HG02870 (cell line): ENCODE measurements around the gene APLF.
"Not testable (repeated sequence)": the region's sequence is repeated elsewhere in the genome, so short reads cannot be mapped to it uniquely, and the experiment has no call there.

Experiments
- ATAC-seq: cut with Tn5 transposase; IDR thresholded peaks from one replicate; pipeline ENCODE4 v1.9.1; 2021; ENCODE audit warnings: mild to moderate bottlenecking, moderate library complexity; ENCODE audit not compliant: unreplicated experiment

APLF gene

GRCh38 chr2:68526943-68527342 lies 59.6 kb downstream of the APLF start:
- not testable (repeated sequence) for ATAC-seq

- not testable (repeated sequence) for ATAC-seq
Measured at GRCh38 chr2:68527343-68528081, 60.1 kb downstream of the APLF start.

GRCh38 chr2:68529156-68529555 lies 61.8 kb downstream of the APLF start:
- not testable (repeated sequence) for ATAC-seq

- not testable (repeated sequence) for ATAC-seq
Measured at GRCh38 chr2:68529651-68530050, 62.3 kb downstream of the APLF start.

GRCh38 chr2:68536000-68536399 lies 68.6 kb downstream of the APLF start:
- no peak for ATAC-seq

- no peak for ATAC-seq
Measured at GRCh38 chr2:68537011-68537410, 69.6 kb downstream of the APLF start.

- ATAC-seq: peak; percentile 82
Measured at GRCh38 chr2:68537809-68538208, 70.4 kb downstream of the APLF start.

- ATAC-seq: no peak
Measured at GRCh38 chr2:68544811-68545210, 77.4 kb downstream of the APLF start.

- ATAC-seq: no peak
Measured at GRCh38 chr2:68548396-68548795, 81.0 kb downstream of the APLF start.

GRCh38 chr2:68553098-68553497 lies 85.7 kb downstream of the APLF start:
- ATAC-seq: no peak

- ATAC-seq: not testable (repeated sequence)
Measured at GRCh38 chr2:68555425-68556206, 88.2 kb downstream of the APLF start.

- ATAC-seq: no peak
Measured at GRCh38 chr2:68556381-68556780, 89.0 kb downstream of the APLF start.

GRCh38 chr2:68558576-68558975 lies 91.2 kb downstream of the APLF start:
- no peak for ATAC-seq

- ATAC-seq: no peak
Measured at GRCh38 chr2:68559692-68560091, 92.3 kb downstream of the APLF start.

GRCh38 chr2:68560545-68560944 lies 93.2 kb downstream of the APLF start:
- no peak for ATAC-seq

GRCh38 chr2:68561372-68561771 lies 94.0 kb downstream of the APLF start:
- ATAC-seq: no peak

GRCh38 chr2:68562934-68563333 lies 95.5 kb downstream of the APLF start:
- ATAC-seq: no peak

- no peak for ATAC-seq
Measured at GRCh38 chr2:68564426-68564825, 97.0 kb downstream of the APLF start.

GRCh38 chr2:68565273-68565672 lies 97.9 kb downstream of the APLF start:
- ATAC-seq: no peak

- ATAC-seq: no peak
Measured at GRCh38 chr2:68565858-68566257, 98.5 kb downstream of the APLF start.

GRCh38 chr2:68566362-68566761 lies 99.0 kb downstream of the APLF start:
- ATAC-seq: no peak

- no peak for ATAC-seq
Measured at GRCh38 chr2:68568116-68568515, 100.7 kb downstream of the APLF start.
